ENCODE results near the gene UNC13D. TPM values are rescaled to one million over a fixed set of nuclear protein-coding genes. Genes with fewer than 3 reads are reported as not detected.
"Not testable (repeated sequence)": the region's sequence is repeated elsewhere in the genome, so short reads cannot be mapped to it uniquely, and the experiment has no call there.

UNC13D gene
- polyA plus RNA-seq (ENCODE audit: insufficient read length in 4 of 4) = 1 to 10 TPM; 4.1 to 8.9 (median 5.7) TPM

- DNase-seq (ENCODE audit: low read depth in 4 of 4, low spot score in 3 of 4) = no peak
Observed at GRCh38 chr17:75843577-75844529, at the start of gene UNC13D. Gene UNC13D (minus strand): TSS chr17:75844404. CDS start chr17:75844337, 67 bp downstream.

- no peak for DNase-seq (ENCODE audit: low read depth in 4 of 4, low spot score in 3 of 4)
Observed at GRCh38 chr17:75893305-75894048, 49.3 kb upstream of the UNC13D start.

- no peak for DNase-seq (ENCODE audit: low read depth in 4 of 4, low spot score in 3 of 4)
Observed at GRCh38 chr17:75892556-75893224, 48.5 kb upstream of the UNC13D start.

DNA sequence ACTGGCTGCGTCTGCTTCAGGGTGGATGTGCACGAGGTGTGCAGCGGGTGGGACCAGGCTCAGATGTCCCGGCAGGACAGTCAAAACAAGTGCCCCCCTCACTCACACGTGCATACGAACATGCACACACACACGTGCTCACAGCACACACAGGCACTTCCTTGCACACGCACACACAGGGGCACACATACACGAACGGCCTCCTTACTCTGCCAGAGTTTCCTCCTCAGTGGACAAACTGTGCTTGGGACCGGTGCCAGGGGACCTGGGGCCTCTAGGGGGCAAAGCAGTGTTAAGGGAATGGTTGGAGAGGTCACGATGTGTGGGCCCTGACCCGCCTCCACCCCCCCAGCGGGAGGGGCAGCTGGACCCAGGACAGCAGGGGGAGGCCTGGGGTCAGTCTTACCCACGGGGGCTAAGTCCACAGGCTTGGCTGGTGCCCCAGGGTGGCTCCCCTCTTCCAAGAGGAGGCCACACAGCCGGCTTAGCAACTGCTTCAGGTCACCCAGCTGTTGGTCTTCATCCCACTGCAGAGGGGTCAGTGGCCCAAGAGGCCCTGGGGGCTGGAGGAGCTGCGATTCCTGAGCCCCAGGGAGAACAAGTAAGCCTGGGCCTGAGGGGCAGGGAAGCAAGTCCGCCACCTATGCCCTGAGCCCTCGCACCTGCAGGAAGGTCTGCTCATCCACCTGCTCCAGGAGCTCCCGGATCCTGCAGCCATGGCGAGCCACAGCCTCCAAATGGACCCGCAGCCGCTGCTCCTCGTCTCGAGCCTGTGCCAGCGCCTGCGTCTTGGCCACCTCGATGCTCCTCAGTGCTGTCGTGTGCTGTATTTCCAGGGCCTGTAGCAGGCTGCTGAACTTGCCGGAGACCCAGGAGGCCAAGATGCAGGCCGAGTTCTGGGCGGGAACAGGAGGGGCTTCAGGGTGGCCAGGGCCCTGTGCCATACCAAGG is 47.7 kb upstream of the UNC13D start:
- DNase-seq (ENCODE audit: low read depth in 4 of 4, low spot score in 3 of 4) = no peak

- no peak for DNase-seq (ENCODE audit: low read depth in 4 of 4, low spot score in 3 of 4)
Observed at GRCh38 chr17:75891022-75891604, 46.9 kb upstream of the UNC13D start.

GRCh38 chr17:75889454-75889853 is 45.2 kb upstream of the UNC13D start:
- no peak for DNase-seq (ENCODE audit: low read depth in 4 of 4, low spot score in 3 of 4)

GRCh38 chr17:75888484-75888883 is 44.3 kb upstream of the UNC13D start:
- DNase-seq (ENCODE audit: low read depth in 4 of 4, low spot score in 3 of 4) = no peak

- not testable (repeated sequence) for DNase-seq (ENCODE audit: low read depth in 4 of 4, low spot score in 3 of 4)
Observed at GRCh38 chr17:75885860-75886259, 41.7 kb upstream of the UNC13D start.

- DNase-seq (ENCODE audit: low read depth in 4 of 4, low spot score in 3 of 4) = no peak
Observed at GRCh38 chr17:75885431-75885830, 41.2 kb upstream of the UNC13D start.

DNA sequence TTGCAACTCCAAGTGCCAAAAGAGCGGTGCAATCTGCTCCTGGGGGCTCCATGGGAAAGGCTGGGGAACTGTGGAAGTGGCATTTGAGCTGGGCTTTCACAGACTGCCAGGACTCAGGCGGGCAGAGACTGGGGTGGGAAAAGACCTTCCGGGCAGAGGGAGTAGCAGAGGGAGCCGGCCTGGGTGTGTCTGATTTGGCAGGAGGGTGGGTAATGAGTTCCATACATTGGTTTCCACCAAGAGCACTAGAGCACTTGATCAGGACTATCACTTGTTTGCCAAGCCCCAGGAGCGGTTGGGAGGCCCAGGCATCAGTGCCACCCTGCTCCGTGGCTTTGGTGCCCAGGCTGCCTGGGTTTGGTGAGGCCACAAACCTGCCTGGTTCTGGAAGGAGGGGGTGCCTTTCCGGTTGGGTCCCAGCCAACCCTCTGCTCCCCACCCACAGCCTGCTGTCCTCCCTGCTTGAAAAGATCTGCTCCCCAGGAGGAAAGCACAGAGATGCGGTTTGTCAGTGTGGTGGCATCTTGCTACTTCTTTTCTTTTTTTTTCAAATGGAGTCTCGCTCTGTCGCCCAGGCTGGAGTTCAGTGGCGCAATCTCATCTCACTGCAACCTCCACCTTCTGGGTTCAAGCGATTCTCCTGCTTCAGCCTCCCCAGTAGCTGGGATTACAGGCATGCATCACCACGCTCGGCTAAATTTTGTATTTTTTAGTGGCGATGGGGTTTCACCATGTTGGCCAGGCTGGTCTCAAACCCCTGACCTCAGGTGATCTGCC is 37.7 kb upstream of the UNC13D start:
- DNase-seq (ENCODE audit: low read depth in 4 of 4, low spot score in 3 of 4) = no peak

- no peak for DNase-seq (ENCODE audit: low read depth in 4 of 4, low spot score in 3 of 4)
Observed at GRCh38 chr17:75880266-75880665, 36.1 kb upstream of the UNC13D start.

DNA sequence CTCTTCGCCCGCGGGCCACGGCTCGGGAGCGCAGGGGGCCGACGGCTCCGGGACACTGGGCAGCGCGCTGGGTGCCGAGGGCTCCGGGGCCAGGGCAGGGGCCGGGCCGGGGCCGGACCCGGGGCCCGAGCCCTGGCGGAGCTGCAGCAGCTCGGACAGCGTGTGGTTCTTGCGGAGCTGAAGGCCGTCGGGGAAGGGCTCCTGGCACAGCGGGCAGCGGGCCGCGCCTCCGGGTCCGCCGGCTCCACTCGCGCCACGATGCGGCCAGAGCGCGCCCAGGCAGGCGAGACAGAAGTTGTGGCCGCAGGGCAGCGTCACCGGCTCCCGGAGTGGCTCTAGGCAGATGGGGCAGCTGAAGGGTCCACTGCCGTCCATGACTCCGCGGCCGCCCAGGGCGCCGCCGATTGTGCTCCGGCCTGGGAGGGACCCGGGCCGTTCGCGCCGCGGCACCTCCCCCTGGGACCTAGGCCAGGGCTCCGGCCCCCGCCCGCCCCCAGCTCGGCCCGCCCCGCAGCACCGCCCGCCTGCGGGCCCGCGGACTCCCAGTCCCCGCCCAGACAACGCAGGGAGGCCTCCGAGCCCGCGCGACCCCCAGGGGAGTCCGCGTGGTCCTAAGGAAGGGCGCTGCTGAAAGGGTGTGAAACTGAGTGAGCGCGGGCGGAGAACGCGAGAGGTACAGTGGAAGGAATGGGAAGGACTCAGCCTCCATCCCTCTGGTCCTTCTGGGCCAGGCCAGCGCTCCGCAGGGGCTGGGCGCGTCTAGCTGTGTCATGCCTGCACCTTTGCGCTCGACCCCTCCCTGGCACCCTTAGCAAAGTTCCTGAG is 34.2 kb upstream of the UNC13D start, which contains the start of gene TRIM47:
TRIM47 (minus strand) TSS at position 408 of the 825 bp plus-strand sequence; CDS start at position 375, 33 bp downstream.
- no peak for DNase-seq (ENCODE audit: low read depth in 4 of 4, low spot score in 3 of 4)

GRCh38 chr17:75877752-75878173 is 33.6 kb upstream of the UNC13D start:
- no peak for DNase-seq (ENCODE audit: low read depth in 4 of 4, low spot score in 3 of 4)

DNA sequence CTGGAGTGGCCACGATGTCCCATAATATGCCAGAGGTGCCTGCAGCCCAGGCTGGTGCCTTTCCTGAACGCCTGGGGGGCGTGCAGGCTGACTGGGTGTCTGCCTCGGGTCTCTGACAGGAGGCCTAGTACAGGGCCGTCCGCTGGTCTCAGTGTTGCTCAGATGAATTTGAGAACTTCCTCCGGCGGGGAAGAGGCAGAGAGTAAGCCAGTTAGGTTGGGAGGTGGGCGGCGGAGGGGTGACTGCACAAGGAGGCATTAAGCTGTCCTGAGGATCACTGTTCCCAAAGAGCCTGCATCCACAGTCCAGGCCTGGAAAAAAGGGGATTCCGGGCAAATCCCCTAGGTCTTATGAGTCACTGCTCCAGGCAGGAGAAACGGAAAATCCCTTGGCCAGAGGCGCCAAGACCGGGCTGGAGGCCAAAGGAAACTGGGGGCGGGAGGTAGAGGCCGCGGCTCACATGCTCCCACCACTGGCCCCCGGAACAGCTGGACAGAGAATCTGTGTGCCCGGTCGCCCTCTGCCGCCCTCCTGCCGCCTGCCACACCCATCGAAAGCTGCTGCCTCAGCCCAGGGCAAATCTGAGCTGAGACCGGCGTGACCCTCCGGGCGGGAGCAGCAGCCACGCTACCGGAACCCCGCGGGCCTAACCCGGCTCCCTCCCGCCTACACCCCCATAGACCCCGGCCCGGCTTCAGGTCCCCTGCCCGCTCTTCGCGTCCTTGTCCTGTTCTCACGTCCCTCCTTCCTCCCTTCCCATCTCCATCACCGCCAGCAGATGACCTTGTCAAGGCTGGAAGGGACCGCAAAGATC is 32.9 kb upstream of the UNC13D start:
- DNase-seq (ENCODE audit: low read depth in 4 of 4, low spot score in 3 of 4) = no peak

DNA sequence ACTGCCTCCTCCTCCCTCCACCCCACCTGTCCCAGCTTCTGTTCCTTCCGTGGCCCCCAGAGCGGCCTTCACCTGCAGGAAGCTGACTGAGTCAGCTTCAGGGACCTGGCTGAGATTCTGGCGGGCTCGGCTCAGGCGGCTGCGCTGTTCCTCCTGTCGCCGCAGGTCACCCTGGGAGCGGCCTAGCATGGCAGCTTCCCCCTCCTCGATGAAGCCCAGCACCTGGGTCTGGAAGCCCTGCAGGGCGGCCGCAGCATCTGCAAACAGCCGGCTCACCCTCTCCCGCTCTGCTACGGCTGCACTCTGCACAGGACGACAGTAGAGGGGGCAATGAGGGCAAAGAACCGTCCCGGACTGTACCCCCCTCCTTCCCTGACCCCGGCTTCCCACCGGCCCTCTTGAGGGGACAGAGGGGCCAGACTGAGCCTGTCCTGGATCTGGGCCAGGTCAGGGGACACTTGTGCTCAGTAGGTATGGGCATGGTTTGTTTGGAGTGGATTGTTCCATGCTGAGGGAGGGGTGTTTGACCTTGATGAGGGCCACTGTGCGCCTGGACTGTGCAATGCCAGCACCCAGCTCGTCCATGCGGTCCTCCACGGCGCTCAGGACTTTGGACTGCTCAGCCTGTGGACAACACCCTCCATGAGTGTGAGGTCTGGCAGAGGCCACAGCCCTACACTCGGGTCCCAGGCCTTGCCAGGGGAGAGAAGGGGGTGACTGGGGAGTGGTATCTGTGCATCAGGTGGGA is 32.2 kb upstream of the UNC13D start:
- no peak for DNase-seq (ENCODE audit: low read depth in 4 of 4, low spot score in 3 of 4)

- DNase-seq (ENCODE audit: low read depth in 4 of 4, low spot score in 3 of 4) = no peak
Observed at GRCh38 chr17:75875940-75876189, 31.7 kb upstream of the UNC13D start.
